Stimulated activated CD8-positive, alpha-beta memory T cell treated with anti-CD3 and anti-CD28 coated beads, Interleukin-15, amount 100 ng/mL, for 4 hours (primary cell): ENCODE results near the gene TAPBP.

Experiments
- DNase-seq, 2 donors: peaks; one replicate each; pipeline ENCODE4 v3.0.0-alpha.2; 2020; ENCODE audit warnings: low read depth in 2 of 2

Gene TAPBP

DNA sequence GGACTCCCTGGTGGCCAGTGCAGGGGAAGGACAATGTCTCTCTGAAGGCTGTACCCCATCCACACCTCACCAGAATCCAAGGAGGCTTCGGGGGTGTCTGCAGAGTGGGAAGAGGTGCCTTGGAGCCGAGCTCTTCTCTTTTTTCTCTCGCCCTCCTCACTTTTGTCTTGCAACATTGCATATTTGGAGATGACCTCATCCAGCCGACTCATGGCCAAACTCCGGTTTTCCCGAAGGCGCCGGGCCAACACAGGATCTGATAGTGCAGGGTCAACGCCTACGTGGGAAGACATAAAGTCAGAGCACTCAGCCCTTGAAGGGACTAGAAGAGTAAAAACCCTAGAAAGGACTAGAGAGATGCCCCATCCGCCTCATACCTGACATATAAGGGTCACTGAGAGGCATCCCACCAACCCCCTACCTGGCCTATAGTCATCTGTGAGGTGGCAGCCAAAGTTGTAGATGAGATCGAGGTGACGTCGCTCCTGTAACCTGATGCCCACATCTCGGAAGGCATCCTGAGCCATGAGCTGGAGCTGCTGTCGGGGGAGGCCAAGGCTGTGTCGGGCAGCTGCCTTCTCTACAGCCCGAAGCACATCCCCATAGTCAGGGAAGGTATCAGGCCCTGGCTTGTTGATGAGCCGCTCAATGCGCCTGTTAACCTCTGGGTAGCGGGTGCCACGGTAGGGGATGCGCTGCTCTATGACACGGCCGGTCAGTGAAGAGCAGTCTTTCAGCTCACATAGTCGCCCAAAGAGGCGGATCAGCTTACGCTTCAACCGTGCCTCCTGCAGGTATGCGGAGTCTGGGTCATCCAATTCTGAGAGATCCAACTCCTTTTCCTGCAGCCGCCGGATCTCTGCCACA, 6.7 kb upstream of the TAPBP start:
- DNase-seq = no peak

DNA sequence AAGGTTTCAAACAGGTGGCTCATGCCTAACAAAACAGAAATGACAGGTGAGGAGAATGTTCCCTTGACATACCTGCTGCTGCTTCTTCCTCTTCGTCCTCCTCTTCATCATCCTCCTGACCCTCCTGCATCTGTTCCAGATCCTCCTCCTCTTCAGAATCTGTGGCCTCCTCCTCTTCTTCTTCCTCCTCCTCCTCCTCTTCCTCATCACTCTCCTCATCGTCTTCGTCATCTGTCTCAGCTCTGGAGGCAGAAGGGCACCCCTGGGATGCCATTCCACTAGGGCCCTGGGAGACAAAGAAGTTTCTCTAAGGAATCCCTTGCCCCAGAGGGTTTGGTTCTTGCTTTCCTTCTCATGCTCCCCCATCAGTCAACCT, 6.0 kb upstream of the TAPBP start:
- no peak for DNase-seq

DNA sequence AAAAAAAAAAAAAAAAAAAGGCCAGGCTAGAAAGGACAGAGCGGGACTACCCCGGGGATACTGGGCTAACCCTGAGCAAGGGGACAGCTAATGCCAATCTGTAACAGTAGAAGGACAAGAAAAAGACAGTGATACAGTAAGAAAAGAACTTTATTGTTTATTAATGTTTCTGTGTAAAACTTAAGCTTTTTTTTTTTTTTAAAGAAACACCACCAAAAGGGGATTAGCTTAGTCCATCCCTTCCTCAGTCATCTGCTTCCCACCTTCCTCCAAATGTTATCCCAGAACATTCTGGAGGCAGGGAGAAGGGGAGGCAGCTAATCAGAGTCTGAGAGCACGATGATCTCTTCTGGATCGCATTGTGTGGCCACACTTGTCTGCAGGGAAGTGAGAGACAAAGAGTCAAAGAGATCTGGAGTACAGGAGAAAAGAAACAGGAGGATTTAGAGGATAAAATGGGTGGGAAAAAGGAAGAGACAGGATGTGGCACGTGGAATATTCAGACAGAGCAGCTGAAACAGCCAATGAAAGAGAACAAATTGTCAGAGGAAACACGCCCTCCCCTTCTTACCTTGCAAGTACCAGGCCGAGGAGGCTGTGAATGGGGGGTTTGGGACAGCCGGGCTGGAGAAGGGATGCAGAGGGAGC, 4.7 kb upstream of the TAPBP start:
- DNase-seq = no peak

DNA sequence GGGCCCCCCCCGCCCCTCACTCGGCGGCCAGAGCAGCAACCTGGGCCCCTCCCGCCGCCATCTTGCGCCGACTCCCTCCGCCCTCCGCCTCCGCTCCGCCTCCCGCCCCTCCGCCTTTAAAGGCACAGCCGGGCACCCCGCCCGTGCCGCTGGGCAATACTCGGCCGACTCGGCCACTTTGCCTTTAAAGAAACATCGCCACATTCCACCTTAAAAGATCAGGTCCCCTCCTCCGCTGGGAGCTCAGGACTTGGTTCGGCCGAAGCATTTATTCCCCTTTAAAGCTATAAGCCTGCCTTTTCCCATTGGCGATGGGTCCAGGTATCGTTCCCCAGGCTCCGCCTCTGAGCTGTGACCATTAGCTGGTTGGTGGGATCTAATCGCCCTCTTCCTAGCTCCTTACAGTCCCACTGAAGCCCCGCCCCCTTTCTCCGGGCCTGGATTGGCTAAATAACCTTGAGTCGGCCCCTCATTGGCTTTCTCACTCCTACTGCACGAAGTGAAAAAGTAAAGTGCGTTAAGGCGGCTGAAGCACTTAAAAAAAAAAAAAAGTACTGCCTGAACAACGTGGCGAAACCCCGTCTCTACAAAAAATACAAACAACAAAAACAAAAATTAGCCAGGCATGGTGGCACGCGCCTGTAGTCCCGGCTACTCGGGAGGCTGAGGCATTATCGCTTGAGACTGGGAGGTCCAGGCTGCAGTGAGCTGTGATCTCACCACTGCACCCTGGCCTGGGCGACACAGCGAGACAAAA, 4.0 kb upstream of the TAPBP start, which contains the start of gene ZBTB22:
TSS of gene ZBTB22 (minus strand) at position 76 of the 757 bp plus-strand sequence. CDS start 828 bp downstream, outside the sequence.
- peak; percentile 88 to 91 for DNase-seq

DNA sequence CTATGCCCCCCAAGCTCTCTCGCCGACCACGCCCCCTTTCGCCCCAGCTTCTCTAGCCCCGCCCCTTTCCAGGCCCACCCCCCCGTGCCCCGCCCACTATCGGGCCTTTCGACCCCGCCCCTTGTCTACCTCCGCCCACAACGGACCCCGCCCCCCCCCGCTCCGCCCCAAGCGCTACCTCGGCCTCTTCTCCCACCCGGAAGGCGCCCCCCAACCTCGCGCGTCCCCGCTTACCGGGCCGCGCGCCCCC, 3.5 kb upstream of the TAPBP start:
- DNase-seq = no peak

DNA sequence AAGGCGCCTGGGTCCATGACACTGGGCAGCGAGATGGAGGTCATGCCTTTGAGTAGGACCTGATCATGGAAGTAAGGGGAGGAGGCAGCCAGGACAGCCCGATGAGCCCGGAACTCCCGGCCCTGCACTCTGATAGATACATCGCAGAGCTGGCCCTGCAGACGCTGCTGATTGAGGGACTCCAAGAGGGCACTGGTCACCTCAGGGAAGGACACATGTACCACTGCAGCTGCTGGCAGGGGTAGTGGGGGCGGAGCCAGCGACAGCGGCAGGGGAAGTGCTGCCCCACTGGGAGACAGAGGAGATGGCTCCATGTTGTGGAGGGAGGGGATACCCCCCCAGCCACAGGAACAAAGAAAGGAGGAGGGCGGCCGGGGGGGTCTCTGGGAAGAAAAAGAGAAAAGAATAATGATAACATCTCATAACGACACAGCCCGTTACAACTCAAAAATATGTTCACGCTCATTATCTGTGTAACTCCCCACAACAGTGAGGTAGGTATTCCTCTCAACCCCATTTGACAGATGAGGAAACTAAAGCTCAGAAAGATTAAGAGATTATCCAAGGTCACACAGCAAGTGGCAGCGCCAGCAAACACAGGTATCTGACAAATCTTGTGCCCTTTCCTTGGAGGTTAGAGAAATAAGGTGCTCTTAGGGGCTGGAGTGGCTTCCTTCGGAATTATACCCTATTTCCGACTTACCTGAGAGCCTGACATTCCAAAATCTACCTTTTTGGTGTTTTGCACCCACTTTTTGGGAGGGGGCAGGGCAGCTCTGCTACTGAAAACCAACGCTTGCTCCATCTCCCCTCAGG, 2.9 kb upstream of the TAPBP start:
- DNase-seq = no peak

DNA sequence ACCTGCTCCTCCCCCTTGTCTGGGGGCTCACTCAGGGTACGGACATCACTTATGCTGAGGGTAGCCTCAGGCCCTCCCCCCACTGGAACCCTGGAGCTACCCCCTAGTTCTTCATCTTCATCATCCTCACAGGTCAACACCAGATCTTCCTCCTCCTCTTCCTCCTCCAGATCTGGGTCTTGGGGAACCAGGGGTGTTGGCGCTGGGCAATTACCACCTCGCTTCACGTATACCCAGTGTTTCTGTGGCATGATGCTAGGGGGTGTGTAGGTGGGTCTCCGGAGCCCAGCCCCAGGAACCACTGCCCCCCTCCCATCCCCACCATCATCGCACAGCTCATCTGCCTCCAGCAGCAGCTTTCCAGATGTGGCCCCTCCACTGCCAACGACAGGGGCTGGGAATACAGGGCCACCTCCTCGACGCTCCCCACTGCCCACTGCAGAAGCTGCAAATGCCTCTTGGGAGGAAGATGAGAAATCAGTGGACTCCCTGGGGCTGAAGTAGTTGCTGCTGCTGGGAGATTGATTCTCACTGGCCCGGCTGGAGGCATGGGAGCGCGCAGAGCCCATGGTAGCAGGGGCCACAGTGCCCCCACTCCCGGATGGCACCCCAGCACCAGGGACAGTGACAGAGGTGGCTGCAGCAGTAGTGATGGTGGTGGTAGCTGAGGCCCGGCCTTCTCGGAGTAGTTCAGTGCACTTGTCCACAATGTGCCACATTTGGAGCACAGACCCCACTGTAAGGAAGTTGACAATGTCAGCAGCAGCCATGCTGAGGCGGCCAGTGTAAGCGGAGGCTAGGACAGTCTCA, 2.1 kb upstream of the TAPBP start:
- no peak for DNase-seq

DNA sequence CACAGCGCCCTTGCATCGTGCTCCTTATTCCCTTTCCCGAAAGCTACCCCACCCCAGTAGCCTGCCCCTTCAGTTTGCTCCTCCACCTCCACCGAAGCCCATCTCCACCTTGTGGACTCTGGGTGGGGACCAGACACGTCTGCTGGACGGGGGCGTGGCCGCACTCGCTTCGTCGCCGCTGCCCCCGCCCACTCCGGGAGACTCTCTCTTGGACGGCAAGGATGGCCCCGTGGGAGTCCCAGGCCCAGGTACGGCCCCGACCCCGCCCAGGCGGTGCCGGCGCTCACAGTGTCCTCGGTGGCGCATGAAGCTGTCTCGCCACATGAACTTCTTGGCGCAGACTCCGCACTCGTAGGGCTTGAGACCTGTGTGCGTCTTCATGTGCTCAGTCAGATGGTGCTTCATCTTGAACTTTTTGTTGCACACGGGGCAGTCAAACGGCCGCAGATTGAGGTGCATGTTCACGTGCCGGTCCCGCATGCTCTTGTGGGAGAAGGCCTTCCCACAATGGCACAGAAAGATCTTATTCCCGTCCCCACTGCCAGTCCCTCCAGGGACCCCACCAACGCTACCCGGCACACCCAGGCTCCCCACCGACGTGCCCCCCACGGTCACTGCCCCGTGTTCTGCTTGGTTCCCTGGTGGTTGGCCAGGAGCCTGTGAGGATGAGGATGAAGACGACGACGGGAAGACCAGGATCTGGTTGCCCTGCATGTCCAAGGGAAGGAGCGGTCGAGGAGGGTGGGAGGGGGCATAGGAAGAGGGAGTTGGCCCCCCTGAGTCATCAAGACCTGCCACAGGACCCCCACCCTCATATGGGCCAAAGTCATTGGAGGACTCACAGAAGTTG, 1.3 kb upstream of the TAPBP start:
- no peak for DNase-seq

DNA sequence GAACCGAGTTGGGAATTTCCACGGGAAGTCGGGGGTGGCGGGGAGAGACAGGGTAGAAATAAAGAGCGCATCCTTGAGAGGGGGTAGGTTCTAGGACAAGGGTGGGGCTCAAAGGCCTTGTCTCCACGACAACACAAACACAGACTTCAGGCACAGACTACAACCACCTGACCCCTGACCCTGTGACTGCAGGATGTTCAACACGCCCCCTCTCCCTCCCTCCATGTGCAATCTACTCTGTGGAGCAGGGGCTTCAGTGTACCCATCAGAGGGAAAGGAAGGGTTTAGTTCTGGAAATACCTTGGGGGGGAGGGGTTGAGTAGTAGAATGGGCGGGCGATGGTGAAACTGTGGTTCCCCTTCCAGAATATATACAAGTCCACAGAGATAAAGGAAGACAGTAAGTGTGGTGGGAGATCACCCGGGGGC, 651 bp upstream of the TAPBP start:
- peak; percentile 46 to 58 for DNase-seq

DNA sequence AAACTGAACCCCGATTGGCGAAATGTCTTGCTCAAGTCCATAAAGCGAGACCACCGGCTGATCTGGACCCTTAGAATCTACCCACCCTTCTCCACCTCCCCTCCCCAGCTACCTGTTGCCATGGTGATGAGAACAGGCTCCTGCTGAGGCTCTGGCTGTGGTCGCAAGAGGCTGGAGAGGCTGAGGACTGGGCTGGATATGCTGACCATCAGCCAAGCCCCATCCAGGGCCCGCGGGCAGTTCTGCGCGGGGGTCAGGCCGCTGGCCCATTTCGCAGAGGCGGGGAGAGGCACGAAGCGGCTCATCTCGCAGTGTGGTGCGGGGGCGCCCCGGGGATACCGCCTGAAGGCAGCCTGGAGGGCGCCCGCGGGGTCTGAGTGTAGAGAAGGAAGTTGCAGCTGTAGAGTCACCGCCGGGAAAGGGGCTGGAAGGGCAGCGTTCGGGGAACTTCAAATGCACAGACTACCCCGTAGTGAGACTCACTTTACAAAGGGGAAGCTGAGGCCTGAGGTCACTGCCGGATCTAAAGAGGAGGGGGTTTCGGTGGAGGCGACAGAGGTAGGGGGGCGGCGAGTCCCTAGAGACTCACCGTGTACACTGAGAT, 671 bp downstream of the TAPBP start:
- peak in 1 of 2 donors; percentile 35 for DNase-seq

DNA sequence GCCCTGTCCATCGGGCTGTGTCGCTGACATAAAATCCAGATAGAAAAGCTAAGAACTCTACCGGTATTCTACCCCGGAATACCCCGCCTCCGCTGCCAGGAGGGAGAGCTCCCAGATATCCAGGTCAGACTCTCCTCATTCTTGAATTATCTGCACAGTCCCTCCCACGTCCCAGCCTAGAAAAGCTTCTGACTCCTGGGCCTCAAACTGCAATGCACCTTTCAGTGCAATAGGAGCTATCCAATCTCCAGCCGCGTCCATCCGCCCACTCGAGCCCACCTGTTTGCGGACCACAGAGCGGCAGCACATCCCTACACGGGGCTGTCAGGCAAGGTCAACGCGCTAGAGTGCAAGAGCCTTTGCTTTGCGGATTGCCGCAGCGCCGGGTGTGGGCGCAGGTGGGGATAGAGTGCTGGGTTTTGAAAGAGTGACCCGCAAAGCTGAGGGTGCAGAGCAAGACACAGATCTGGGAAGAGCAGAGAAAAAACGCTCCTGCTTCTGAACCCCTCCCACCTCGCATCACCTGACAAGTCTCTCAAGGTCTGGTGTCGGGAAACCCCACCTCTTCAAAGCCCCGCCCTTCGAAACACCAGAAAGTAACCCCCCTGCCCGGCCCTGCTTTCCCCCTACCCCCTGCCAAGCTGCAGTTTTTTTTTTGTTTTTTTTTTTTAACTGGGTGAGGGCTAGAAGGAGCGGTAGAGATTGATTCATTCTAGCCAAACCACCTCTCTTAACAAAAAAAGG, 1.3 kb downstream of the TAPBP start:
- peak; percentile 60 to 80 for DNase-seq

DNA sequence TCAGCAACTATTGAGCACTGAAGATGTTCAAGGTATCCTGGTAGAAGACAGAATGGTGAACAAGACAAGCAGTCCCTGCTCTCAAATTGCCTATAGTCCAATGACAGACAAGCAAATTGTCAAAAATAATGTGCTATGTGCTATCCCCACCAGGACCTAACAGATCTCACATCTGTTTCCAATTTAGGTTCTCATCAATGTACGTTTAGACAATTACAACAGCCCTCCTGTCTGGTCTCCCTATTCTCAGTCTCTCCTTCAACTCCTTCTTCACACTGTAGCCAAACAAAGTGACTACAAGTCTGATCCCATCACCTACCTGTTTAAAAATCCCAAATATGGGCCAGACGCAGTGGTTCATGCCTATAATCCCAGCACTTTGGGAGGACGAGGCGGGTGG, 7.5 kb downstream of the TAPBP start:
- no peak for DNase-seq

DNA sequence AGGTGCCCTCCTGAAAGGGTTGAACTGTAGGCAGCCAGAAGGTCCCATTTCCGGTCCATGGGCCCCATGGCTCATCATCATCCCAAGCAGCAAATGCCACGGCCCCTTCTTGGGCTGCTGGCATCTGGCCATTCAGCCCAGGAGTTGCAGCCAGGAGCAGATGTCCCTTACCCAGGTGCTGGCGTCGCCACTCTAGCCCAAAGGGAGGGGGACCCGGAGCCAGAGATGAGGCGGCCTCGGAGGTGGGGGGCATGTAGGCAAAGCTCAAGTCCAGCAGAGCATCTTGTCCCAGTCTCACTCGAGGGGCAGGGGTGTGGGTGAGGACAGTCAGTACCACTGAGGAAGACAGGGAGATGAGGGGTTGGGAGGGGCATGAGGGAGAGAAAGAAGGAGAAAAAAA, 8.8 kb downstream of the TAPBP start:
- no peak for DNase-seq

DNA sequence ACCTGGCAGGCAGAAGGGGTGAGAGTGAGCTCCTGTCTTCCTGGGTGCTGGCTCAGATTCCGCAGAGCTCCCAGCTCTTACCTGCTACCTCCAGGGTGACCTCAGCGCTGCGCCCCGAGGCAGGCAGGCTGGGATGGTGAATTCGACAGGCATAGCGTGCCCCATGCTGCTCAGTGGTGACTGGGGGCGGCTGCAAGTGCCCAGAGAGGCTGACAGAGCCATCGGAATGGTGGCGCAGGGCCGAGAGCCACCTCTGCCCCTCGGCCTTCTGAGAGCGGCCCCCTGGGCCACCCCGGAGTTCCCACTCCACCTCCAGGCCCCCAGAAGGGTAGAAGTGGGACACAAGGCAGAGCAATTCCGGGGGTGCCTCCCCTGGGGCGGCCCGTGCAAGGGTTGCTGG, 9.7 kb downstream of the TAPBP start:
- DNase-seq = no peak

DNA sequence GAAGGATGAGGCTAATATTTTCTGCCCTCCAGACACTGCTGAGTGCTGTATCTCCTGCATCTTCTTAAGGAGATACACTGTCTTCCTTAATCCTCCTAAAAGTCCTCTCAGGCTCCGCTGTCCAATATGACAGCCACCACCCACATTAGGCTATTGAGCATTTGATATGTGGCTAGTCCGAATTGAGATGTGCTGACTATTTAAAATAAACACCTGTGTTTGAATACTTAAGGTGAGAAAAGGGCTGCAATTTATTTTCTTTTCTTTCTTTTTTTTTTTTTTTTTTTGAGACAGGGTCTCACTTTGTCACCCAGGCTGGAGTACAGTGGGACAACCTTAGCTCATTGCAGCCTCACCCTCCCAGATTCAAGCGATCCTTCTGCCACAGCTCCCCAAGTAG, 12.0 kb downstream of the TAPBP start:
- no peak for DNase-seq

DNA sequence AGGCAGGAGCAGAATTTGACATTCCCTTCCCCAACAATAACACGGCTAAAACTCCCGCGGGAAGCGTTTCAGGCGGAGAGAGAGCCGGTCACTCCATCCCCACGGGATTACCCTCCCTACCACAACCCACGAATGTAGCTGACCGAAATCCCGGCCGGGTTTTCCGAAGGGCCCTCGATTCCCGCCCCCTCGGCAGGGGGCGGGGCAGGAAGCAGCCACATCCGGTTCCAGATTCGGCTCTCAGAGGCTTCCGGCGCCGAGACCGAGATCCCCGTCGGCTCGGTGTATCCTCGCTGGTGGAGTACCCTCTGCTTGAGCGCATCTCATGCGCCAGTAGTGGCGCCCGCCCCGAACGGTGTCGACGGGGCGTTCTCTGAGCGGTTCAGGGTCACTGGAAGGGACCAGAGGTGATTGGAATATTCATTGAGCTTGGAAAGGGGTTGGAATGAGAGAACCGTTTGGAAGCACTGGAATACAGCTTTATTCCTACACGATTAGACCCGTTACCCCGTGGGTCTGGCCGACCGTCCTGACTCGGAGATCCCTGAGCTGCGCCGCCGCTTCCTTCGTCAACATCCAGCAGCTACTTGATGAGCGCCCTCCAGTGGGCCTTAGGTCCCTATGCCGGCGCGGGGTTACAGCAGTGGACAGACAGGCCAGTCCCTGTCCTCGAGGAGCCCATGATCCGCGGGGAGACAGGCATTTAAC, 14.5 kb downstream of the TAPBP start:
- peak; percentile 84 to 85 for DNase-seq

DNA sequence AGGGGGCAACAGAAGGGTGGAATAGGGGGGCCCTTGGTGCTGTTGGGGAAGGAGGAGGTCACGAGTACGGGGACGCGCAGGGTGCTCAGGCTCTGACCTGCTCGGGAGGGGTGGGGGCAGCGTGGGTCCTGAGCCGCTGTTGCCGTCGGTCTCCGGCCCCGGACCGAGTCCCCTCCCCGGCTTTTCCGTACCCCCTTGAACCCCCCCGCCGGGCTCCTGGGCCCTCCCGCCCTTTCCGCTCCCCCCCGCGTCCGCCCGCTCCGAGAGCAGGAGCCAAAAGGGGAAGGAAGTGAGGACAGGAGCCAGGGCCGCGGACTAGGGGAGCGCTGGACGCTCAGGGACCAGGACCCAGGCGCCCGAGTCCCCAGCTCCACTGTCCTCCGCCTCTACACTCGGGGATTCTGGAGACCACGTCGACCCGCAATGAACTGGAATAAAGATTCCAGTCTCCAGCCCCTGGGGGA, 15.1 kb downstream of the TAPBP start, which contains the start of gene RGL2:
TSS of gene RGL2 (minus strand) at position 170 of the 464 bp plus-strand sequence. CDS start 332 bp downstream, outside the sequence.
- peak; percentile 39 to 47 for DNase-seq
